Panc1 (cell line): ENCODE results near the gene CHSY1. TPM values are rescaled to one million over a fixed set of nuclear protein-coding genes. Genes with fewer than 3 reads are reported as not detected.
A peak's percentile ranks its signal among the peaks of the same experiment; 100 is the strongest.

ENCODE experiments used
- ATAC-seq: fragments of 200-7000 bp; cut with Tn5 transposase; 2 replicates; pipeline ENCODE4 v1.9.1; 2020; ENCODE audit warnings: mild to moderate bottlenecking, moderate library complexity
- BruUV-seq: library from RNA; stranded (reverse); fragments of 400-500 nt; replicated peaks from 2 replicates; lab custom pipeline; 2021; lab: Mats Ljungman, UMichigan
- CTCF ChIA-PET: fragments of 300-600 bp; sonication (Branson Sonifier 250); formaldehyde crosslinking; loops from one replicate; lab custom pipeline; 2022; ENCODE audit warnings: antibody characterized with exemption; lab: Charles Lee
- POLR2A ChIA-PET: fragments of 300-600 bp; sonication (Branson Sonifier 250); formaldehyde crosslinking; loops from one replicate; lab custom pipeline; 2022; ENCODE audit warnings: antibody characterized with exemption; lab: Charles Lee
- DNase-seq: peaks from one replicate; pipeline ENCODE4 v3.0.0-alpha.2; 2010; ENCODE audit warnings: low read depth, low spot score
- H3K27ac ChIP-seq: 2 replicates; pipeline ENCODE4 v1.5.1; 2011; ENCODE audit warnings: mild to moderate bottlenecking, low read length, inconsistent platforms
- H3K27me3 ChIP-seq: fragments of 200-500 bp; sonication (Bioruptor generic); 2 replicates; pipeline ENCODE4 v1.6.0; 2014; ENCODE audit warnings: low read length, inconsistent platforms; ENCODE audit not compliant: control insufficient read depth, insufficient read depth
- H3K36me3 ChIP-seq: fragments of 200-500 bp; sonication (Bioruptor generic); 2 replicates; pipeline ENCODE4 v1.5.1; 2014; ENCODE audit warnings: inconsistent platforms, mild to moderate bottlenecking, low read length, moderate library complexity; ENCODE audit not compliant: control insufficient read depth, insufficient read depth
- H3K4me1 ChIP-seq: 2 replicates; pipeline ENCODE4 v1.5.1; 2011; ENCODE audit warnings: inconsistent platforms, mild to moderate bottlenecking, low read length, moderate library complexity; ENCODE audit not compliant: control insufficient read depth, insufficient read depth
- H3K4me3 ChIP-seq, 2 experiments: 2 replicates each; pipeline ENCODE4 v1.5.1; 2011 to 2012; ENCODE audit warnings: low read depth in 2 of 2, low read length in 2 of 2, mild to moderate bottlenecking in 2 of 2, inconsistent platforms in 1 of 2, moderate library complexity in 1 of 2
- H3K9me3 ChIP-seq: fragments of 200-500 bp; sonication (Bioruptor generic); 2 replicates; pipeline ENCODE4 v1.5.1; 2014; ENCODE audit warnings: low read depth, mild to moderate bottlenecking, inconsistent platforms, low read length, moderate library complexity; ENCODE audit not compliant: control insufficient read depth, insufficient read depth
- CTCF ChIP-seq: fragments of 450-650 bp; IDR thresholded peaks from 2 replicates; pipeline ENCODE4 v1.5.1; 2017; ENCODE audit warnings: mild to moderate bottlenecking
- POLR2AphosphoS5 ChIP-seq: IDR thresholded peaks from 2 replicates; pipeline ENCODE4 v1.6.1; 2012; ENCODE audit warnings: mild to moderate bottlenecking, low read depth, low read length, moderate library complexity
- SIN3A ChIP-seq: IDR thresholded peaks from 2 replicates; pipeline ENCODE4 v1.6.1; 2012; ENCODE audit warnings: low read depth, mild to moderate bottlenecking, low read length, moderate library complexity, borderline replicate concordance; ENCODE audit not compliant: insufficient read depth
- TCF7L2 ChIP-seq: IDR thresholded peaks from 2 replicates; pipeline ENCODE4 v1.6.1; 2011; ENCODE audit warnings: mild to moderate bottlenecking, low read depth, low read length, inconsistent platforms
- in situ Hi-C: cut with HindIII; loops from 2 replicates; pipeline ENCODE4 v1.10.0; 2016; ENCODE audit warnings: low sequenced_read_pairs, low pct_unique_long_range_greater_than_20kb
- intact Hi-C: fragments of 100-400 bp; cut with micrococcal nuclease; formaldehyde crosslinking; loops from one replicate; pipeline ENCODE4 v1.10.0; 2022; ENCODE audit not compliant: unreplicated experiment
- total RNA-seq: library from RNA; stranded (reverse); gene quantifications from one replicate; pipeline ENCODE4 v1.2.1, GENCODE V29; 2021; ENCODE audit not compliant: unreplicated experiment
- TF ChIP-seq, protein P1 (sequence below), 2 experiments: IDR thresholded peaks; 2 replicates each; pipeline ENCODE4 v1.6.1; 2011 to 2012; ENCODE audit warnings: low read depth in 2 of 2, control low read depth in 1 of 2, low read length in 1 of 2, mild to moderate bottlenecking in 1 of 2, moderate library complexity in 1 of 2; ENCODE audit not compliant: insufficient read depth in 1 of 2

The CHSY1 gene
- total RNA-seq, 1 experiment from 2014 or later = 50.8 TPM

DNA sequence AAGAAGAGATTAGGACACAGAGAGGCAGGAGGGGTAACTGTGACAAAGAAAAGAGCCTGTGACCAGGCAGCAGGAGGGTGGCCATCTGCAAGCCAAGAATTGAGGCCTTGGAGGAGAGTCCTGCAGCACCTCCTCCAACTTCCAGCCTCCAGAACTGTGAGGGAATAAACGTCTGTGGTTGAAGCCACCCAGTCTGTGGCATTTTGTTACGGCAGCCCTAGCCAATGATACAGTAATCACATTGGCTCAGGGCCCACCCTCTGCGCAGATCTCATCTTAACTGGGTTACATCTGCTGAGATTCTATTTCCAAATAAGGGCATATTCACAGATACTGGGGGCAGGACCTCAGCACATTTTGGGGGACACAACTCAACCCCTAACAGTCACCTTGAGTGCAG is 14.2 kb upstream of the CHSY1 start:
- Histone ChIP-seq H3K27me3 (no peaks in the 10 kb centered on the region), H3K4me3 (no peak overlapping the region), H3K9me3 (no peaks in the 10 kb centered on the region), H3K4me1 (peaks cover 3% of the 10 kb centered on the region; the same call in 1 of the 2 replicates), H3K36me3 (peaks cover 5% of the 10 kb centered on the region), H3K27ac (no peak overlapping the region)
- ChIA-PET POLR2A (no interaction called here), CTCF (no interaction called here)
- BruUV-seq = no TSS peak
- intact Hi-C loops = no loop called here
- in situ Hi-C loops = no loop called here
- TF ChIP-seq CTCF (no peak), SIN3A (no peak), TCF7L2 (no peak)
- TF ChIP-seq, protein P1, sequence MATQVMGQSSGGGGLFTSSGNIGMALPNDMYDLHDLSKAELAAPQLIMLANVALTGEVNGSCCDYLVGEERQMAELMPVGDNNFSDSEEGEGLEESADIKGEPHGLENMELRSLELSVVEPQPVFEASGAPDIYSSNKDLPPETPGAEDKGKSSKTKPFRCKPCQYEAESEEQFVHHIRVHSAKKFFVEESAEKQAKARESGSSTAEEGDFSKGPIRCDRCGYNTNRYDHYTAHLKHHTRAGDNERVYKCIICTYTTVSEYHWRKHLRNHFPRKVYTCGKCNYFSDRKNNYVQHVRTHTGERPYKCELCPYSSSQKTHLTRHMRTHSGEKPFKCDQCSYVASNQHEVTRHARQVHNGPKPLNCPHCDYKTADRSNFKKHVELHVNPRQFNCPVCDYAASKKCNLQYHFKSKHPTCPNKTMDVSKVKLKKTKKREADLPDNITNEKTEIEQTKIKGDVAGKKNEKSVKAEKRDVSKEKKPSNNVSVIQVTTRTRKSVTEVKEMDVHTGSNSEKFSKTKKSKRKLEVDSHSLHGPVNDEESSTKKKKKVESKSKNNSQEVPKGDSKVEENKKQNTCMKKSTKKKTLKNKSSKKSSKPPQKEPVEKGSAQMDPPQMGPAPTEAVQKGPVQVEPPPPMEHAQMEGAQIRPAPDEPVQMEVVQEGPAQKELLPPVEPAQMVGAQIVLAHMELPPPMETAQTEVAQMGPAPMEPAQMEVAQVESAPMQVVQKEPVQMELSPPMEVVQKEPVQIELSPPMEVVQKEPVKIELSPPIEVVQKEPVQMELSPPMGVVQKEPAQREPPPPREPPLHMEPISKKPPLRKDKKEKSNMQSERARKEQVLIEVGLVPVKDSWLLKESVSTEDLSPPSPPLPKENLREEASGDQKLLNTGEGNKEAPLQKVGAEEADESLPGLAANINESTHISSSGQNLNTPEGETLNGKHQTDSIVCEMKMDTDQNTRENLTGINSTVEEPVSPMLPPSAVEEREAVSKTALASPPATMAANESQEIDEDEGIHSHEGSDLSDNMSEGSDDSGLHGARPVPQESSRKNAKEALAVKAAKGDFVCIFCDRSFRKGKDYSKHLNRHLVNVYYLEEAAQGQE (IDR thresholded peaks at IDR 0.05; ENCODE audit: insufficient read depth in 1 of 2, low read depth in 2 of 2, low read length in 1 of 2) = no peak
- ATAC-seq = no peak
- no peak for DNase-seq

GRCh38 chr15:101264911-101265641 is 13.2 kb upstream of the CHSY1 start:
- ChIA-PET POLR2A (no interaction called here), CTCF (no interaction called here)
- Histone ChIP-seq H3K36me3 (no peaks in the 10 kb centered on the region), H3K4me1 (peaks cover 3% of the 10 kb centered on the region; the same call in 1 of the 2 replicates), H3K27ac (no peak overlapping the region), H3K9me3 (no peaks in the 10 kb centered on the region), H3K27me3 (no peaks in the 10 kb centered on the region), H3K4me3 (no peak overlapping the region)
- in situ Hi-C loops = no loop called here
- DNase-seq (no peak), ATAC-seq (peak; percentile 2; the same call in 1 of the 2 replicates)
- TF ChIP-seq POLR2AphosphoS5 (no peak), TCF7L2 (no peak), CTCF (no peak), SIN3A (no peak)
- TF ChIP-seq, protein P1 (IDR thresholded peaks at IDR 0.05; ENCODE audit: insufficient read depth in 1 of 2, low read depth in 2 of 2, low read length in 1 of 2) = no peak
- intact Hi-C loops = no loop called here
- no TSS peak for BruUV-seq
